ENCODE data around the gene MPZL1. TPM values are rescaled to one million over a fixed set of nuclear protein-coding genes. Genes with fewer than 3 reads are reported as not detected.
"Not testable (repeated sequence)": the region's sequence is repeated elsewhere in the genome, so short reads cannot be mapped to it uniquely, and the experiment has no call there.

MPZL1 gene
- total RNA-seq, 2 donors from 2014 or later = 17.2 to 20.9 TPM

GRCh38 chr1:167824163-167824794, 102.5 kb downstream of the MPZL1 start:
- ATAC-seq (replicated peaks in 1 of 2) = no peak
- Mint-ChIP-seq H3K27ac (no peak overlapping the region), H3K9me3 (peaks cover 0 to 2% of the 10 kb centered on the region in 2 donors), H3K27me3 (ENCODE audit: low read depth) (peaks cover 11% of the 10 kb centered on the region), H3K36me3 (ENCODE audit: insufficient read depth in 2 of 2) (peaks cover 3 to 4% of the 10 kb centered on the region in 2 donors), H3K4me1 (ENCODE audit: low read depth) (peaks cover 6% of the 10 kb centered on the region), H3K4me3 (no peak overlapping the region)
- no peak for DNase-seq

GRCh38 chr1:167825419-167826079, 103.8 kb downstream of the MPZL1 start:
- Mint-ChIP-seq H3K27ac (no peak overlapping the region), H3K4me1 (ENCODE audit: low read depth) (no peaks in the 10 kb centered on the region), H3K36me3 (ENCODE audit: insufficient read depth in 2 of 2) (no peaks in the 10 kb centered on the region), H3K9me3 (no peaks in the 10 kb centered on the region), H3K4me3 (no peak overlapping the region), H3K27me3 (ENCODE audit: low read depth) (peaks cover 9% of the 10 kb centered on the region)
- DNase-seq (no peak), ATAC-seq (replicated peaks in 1 of 2) (no peak)

GRCh38 chr1:167826127-167826526, 104.3 kb downstream of the MPZL1 start:
- DNase-seq (no peak), ATAC-seq (replicated peaks in 1 of 2) (no peak)
- Mint-ChIP-seq H3K27me3 (ENCODE audit: low read depth) (peaks cover 3% of the 10 kb centered on the region), H3K4me1 (ENCODE audit: low read depth) (no peaks in the 10 kb centered on the region), H3K9me3 (no peaks in the 10 kb centered on the region), H3K27ac (no peak overlapping the region), H3K4me3 (no peak overlapping the region), H3K36me3 (ENCODE audit: insufficient read depth in 2 of 2) (no peaks in the 10 kb centered on the region)

GRCh38 chr1:167829868-167830267, 108.1 kb downstream of the MPZL1 start:
- DNase-seq = no peak
- Mint-ChIP-seq H3K4me3 (no peak overlapping the region), H3K27ac (no peak overlapping the region), H3K4me1 (ENCODE audit: low read depth) (no peaks in the 10 kb centered on the region), H3K36me3 (ENCODE audit: insufficient read depth in 2 of 2) (no peaks in the 10 kb centered on the region), H3K9me3 (no peaks in the 10 kb centered on the region), H3K27me3 (ENCODE audit: low read depth) (peaks cover 5% of the 10 kb centered on the region)
- ATAC-seq (replicated peaks in 1 of 2) = no peak

- DNase-seq; H3K36me3 Mint-ChIP-seq (ENCODE audit: insufficient read depth in 2 of 2); ATAC-seq (replicated peaks in 1 of 2); H3K27me3 Mint-ChIP-seq (ENCODE audit: low read depth); H3K4me3 Mint-ChIP-seq; H3K4me1 Mint-ChIP-seq (ENCODE audit: low read depth); H3K27ac Mint-ChIP-seq; H3K9me3 Mint-ChIP-seq: not testable (repeated sequence)
Measured at GRCh38 chr1:167830668-167831067, 108.9 kb downstream of the MPZL1 start.

- no peak overlapping the region for H3K27ac Mint-ChIP-seq
- ATAC-seq (replicated peaks in 1 of 2) (no peak), DNase-seq (no peak)
- no peaks in the 10 kb centered on the region for H3K36me3 Mint-ChIP-seq (ENCODE audit: insufficient read depth in 2 of 2)
- no peaks in the 10 kb centered on the region for H3K4me1 Mint-ChIP-seq (ENCODE audit: low read depth)
- no peaks in the 10 kb centered on the region for H3K9me3 Mint-ChIP-seq
- no peak overlapping the region for H3K4me3 Mint-ChIP-seq
- peaks cover 5% of the 10 kb centered on the region for H3K27me3 Mint-ChIP-seq (ENCODE audit: low read depth)
Measured at GRCh38 chr1:167832693-167833092, 110.9 kb downstream of the MPZL1 start.

GRCh38 chr1:167833904-167834303, 112.1 kb downstream of the MPZL1 start:
- no peak for ATAC-seq (replicated peaks in 1 of 2)
- no peak overlapping the region for H3K27ac Mint-ChIP-seq
- no peaks in the 10 kb centered on the region for H3K4me1 Mint-ChIP-seq (ENCODE audit: low read depth)
- peaks cover 13% of the 10 kb centered on the region for H3K27me3 Mint-ChIP-seq (ENCODE audit: low read depth)
- H3K36me3 Mint-ChIP-seq (ENCODE audit: insufficient read depth in 2 of 2) = no peaks in the 10 kb centered on the region
- H3K4me3 Mint-ChIP-seq = no peak overlapping the region
- DNase-seq = no peak
- peaks cover 0 to under 1% of the 10 kb centered on the region in 2 donors for H3K9me3 Mint-ChIP-seq

- Mint-ChIP-seq H3K27ac (no peak overlapping the region), H3K4me3 (no peak overlapping the region), H3K4me1 (ENCODE audit: low read depth) (no peaks in the 10 kb centered on the region), H3K36me3 (ENCODE audit: insufficient read depth in 2 of 2) (no peaks in the 10 kb centered on the region), H3K27me3 (ENCODE audit: low read depth) (peaks cover 15% of the 10 kb centered on the region), H3K9me3 (peaks cover 0 to 3% of the 10 kb centered on the region in 2 donors)
- ATAC-seq (replicated peaks in 1 of 2) (no peak), DNase-seq (no peak)
Measured at GRCh38 chr1:167836197-167836596, 114.4 kb downstream of the MPZL1 start.

- no peaks in the 10 kb centered on the region for H3K36me3 Mint-ChIP-seq (ENCODE audit: insufficient read depth in 2 of 2)
- no peaks in the 10 kb centered on the region for H3K4me1 Mint-ChIP-seq (ENCODE audit: low read depth)
- H3K9me3 Mint-ChIP-seq = peaks cover 0 to 3% of the 10 kb centered on the region in 2 donors
- no peak overlapping the region for H3K27ac Mint-ChIP-seq
- no peak overlapping the region for H3K4me3 Mint-ChIP-seq
- DNase-seq = no peak
- no peak for ATAC-seq (replicated peaks in 1 of 2)
- peaks cover 15% of the 10 kb centered on the region for H3K27me3 Mint-ChIP-seq (ENCODE audit: low read depth)
Measured at GRCh38 chr1:167837326-167837725, 115.5 kb downstream of the MPZL1 start.

GRCh38 chr1:167839009-167839408, 117.2 kb downstream of the MPZL1 start:
- no peak overlapping the region for H3K4me3 Mint-ChIP-seq
- H3K9me3 Mint-ChIP-seq = peaks cover 0 to 3% of the 10 kb centered on the region in 2 donors
- H3K27ac Mint-ChIP-seq = no peak overlapping the region
- H3K36me3 Mint-ChIP-seq (ENCODE audit: insufficient read depth in 2 of 2) = no peaks in the 10 kb centered on the region
- ATAC-seq (replicated peaks in 1 of 2) (no peak), DNase-seq (no peak)
- H3K27me3 Mint-ChIP-seq (ENCODE audit: low read depth) = peaks cover 15% of the 10 kb centered on the region
- no peaks in the 10 kb centered on the region for H3K4me1 Mint-ChIP-seq (ENCODE audit: low read depth)

Other genes starting within 250 kb of the MPZL1 start
- 100 to 1,000 TPM; 160 to 178 TPM for gene CD247, start 203.5 kb upstream of the MPZL1 start, total RNA-seq
- 1 to 10 TPM; 7.4 to 8.3 TPM for gene CREG1, start 168.2 kb upstream of the MPZL1 start, total RNA-seq
- gene RCSD1, start 91.8 kb upstream of the MPZL1 start, total RNA-seq = 10 to 100 TPM; 62.0 to 69.5 TPM
- under 1 TPM; 0.07 to 0.12 TPM for gene ADCY10, start 192.2 kb downstream of the MPZL1 start, total RNA-seq
- gene DCAF6, start 214.7 kb downstream of the MPZL1 start, total RNA-seq = 10 to 100 TPM; 33.2 to 35.0 TPM
- 10 to 100 TPM; 66.3 to 71.6 TPM for gene MPC2, start 215.1 kb downstream of the MPZL1 start, total RNA-seq